NOMO-1 treated with dmso at 0.1 percent for 144 hours (cell line): Measurements from ENCODE around the gene ADISSP.

Source experiments
- DNase-seq: peaks from one replicate; lab custom pipeline; 2025; ENCODE audit not compliant: unreplicated experiment; lab: John Stamatoyannopoulos, UW

Gene ADISSP

DNA sequence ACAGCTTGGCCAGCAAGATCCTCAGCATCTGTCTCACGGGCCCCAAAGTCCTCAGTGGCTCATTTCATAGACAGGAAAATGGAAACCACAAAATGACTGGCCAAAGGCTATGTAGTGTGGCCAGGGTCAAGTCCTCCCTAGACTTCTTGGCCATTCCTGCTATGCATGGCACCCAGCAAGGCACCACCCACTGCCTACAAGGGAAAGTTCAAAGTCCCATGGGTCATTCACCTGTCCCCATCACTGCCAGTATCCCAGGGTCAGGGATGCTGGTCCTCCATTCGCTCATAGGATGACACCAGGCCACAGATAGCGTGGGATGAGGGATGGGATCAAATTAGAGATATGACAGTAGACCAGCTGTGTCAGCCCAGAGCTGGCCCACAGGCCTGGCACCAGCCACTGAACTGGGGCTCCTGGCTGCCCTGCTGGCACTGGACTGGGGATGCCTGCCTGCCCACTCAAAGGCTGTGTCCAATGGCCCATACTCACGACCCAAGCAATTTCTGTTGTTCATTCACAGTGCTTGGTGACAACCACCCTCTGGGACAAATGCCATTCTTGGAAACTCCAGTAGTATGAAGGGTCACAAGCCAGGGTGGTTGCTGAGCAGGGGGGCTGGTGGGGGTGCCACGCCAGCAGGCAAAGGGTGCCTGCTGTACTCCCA lies 11.6 kb downstream of the ADISSP start:
- DNase-seq: no peak

DNA sequence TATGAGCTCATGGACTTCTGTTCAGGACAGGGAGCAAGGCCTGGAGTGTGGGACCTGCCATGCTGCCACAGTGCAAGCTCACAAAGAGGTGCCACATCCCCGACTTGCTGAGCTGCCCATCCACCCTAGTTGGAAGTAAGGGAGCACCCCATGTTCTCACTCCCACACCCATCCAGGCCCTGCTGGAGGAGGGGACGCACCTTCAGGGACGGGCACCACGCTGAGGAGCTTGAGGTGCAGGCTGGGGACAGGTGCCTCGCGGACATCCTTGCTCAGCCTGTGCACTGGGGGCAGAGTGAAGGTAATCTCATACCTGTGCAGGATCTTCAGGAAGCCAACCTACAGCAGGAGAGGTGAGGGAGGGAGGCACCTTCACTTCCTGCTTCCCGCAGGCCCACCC lies 12.3 kb downstream of the ADISSP start:
- DNase-seq: no peak

GRCh38 chr20:3754276-3754630 lies 13.3 kb downstream of the ADISSP start:
- DNase-seq: no peak

GRCh38 chr20:3753501-3754275 lies 13.9 kb downstream of the ADISSP start:
- no peak for DNase-seq

DNA sequence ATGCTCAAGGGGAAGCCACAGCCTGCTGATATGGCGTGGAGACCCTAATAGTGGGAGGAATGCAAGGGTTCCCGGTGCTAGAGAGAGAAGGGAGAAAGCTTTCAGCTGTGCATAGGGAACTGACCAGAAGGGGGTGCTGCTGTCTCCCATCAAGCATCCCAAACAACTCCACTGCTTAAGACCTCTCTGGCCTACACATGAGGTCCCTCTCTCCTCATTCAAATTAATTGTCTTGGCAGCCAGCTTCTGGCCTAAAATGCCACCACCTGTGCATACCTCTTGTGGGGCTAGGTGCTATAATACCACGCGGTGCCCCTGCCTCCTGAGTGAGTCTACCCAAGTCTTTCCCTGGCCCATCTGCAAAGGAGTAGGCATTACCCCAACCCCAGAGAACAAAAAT lies 14.5 kb downstream of the ADISSP start:
- DNase-seq: no peak

- DNase-seq: no peak
Observed at GRCh38 chr20:3752386-3752759, 15.2 kb downstream of the ADISSP start.

- no peak for DNase-seq
Observed at GRCh38 chr20:3751675-3752385, 15.7 kb downstream of the ADISSP start.

GRCh38 chr20:3751305-3751674 lies 16.3 kb downstream of the ADISSP start:
- DNase-seq: no peak

DNA sequence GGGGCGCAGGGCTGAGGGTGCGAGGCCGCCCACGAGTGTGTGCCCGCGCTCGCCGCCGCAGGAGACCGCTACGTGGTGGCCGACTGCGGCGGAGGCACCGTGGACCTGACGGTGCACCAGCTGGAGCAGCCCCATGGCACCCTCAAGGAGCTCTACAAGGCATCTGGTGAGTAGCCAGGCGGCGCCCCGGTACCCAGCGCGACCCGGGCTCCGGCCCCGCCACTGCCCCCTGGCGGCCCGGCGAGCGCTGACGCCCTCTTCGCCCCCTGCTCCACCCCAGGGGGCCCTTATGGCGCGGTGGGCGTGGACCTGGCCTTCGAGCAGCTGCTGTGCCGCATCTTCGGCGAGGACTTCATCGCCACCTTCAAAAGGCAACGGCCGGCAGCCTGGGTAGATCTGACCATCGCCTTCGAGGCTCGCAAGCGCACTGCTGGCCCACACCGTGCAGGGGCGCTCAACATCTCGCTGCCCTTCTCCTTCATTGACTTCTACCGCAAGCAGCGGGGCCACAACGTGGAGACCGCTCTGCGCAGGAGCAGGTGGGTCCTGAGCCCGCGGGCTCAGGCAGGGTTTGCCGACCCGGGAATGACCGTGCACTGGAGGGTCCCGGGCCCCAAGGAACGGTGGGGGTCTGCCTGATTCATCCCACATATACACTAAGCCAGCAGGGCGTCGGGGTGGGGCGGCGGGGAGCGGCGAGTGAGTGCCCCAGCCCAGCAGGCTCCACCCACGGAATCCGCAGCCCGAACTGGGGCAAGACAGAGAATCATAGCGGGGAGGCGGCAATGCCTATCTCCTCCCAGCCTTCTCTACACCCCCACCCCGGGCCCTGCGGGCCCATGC lies 17.6 kb downstream of the ADISSP start:
- no peak for DNase-seq

GRCh38 chr20:3749087-3749688 lies 18.4 kb downstream of the ADISSP start:
- no peak for DNase-seq

GRCh38 chr20:3748073-3748472 lies 19.5 kb downstream of the ADISSP start:
- DNase-seq: no peak

DNA sequence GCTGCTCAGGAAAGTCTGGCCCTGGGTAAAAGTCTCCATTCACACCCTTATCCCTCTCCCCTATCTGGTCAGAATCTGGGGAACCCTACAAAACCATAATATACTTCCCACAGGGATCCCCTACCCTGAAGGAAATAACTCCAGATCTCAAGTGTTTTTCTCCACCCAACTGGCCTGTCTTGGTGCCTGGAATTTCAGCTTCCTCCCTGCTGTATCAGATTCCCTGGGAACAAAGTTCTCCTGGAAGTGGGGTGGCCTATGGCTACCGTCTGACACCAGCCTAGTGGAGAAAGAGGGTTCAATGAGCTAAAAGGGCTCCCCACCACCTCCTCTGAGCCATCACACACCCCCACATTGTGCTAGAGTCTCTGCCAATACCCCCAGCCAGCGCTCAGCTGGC lies 20.1 kb downstream of the ADISSP start:
- no peak for DNase-seq

- DNase-seq: no peak
Observed at GRCh38 chr20:3745686-3746173, 21.8 kb downstream of the ADISSP start.

GRCh38 chr20:3744806-3745685 lies 22.5 kb downstream of the ADISSP start:
- DNase-seq: no peak

- no peak for DNase-seq
Observed at GRCh38 chr20:3744037-3744436, 23.5 kb downstream of the ADISSP start.

DNA sequence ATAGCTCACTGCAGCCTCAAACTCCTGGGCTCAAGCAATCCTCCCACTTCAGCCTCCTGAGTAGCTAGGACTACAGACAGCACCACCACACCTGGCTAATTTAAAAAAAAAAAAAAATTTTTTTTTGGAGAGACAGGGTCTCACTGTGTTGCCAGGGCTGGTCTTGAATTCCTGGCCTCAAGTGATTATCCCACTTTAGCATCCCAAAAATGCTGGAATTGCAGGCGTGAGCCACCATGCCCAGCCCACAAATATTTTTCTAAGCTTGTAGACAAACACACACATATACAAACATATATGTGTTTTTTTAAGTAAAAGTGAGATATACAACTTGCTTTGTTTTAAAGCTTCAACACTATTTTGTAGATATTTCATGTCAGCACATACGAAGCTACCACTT lies 24.3 kb downstream of the ADISSP start:
- DNase-seq: no peak

DNA sequence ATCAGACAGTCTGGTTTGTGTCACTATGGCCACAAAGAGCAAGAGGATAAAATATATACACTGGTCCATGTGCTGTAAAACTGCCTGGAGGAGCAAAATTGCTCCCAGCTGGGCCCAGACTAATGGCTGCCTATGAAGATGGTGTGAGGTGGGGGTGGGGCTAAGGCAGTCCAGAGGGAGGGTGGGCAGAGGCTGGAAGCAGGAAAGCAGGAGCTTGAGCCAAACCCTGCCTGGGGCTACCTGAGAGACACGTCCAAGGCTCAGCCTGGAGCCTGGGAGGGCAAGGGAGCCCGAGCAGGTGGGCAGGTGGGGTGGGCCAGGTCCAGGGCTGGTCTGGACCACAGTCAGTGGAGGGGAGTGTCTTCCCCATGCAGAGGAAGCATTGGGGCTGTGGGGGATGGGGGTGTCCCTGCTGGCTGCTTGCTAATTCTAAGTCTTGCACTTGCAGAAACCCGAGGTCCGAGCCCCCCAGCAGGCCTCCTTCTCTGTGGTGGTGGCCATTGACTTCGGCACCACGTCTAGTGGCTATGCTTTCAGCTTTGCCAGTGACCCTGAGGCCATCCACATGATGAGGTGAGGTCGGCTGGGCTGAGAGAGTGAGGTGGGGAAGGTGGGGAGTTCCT lies 25.6 kb downstream of the ADISSP start:
- DNase-seq: no peak

DNA sequence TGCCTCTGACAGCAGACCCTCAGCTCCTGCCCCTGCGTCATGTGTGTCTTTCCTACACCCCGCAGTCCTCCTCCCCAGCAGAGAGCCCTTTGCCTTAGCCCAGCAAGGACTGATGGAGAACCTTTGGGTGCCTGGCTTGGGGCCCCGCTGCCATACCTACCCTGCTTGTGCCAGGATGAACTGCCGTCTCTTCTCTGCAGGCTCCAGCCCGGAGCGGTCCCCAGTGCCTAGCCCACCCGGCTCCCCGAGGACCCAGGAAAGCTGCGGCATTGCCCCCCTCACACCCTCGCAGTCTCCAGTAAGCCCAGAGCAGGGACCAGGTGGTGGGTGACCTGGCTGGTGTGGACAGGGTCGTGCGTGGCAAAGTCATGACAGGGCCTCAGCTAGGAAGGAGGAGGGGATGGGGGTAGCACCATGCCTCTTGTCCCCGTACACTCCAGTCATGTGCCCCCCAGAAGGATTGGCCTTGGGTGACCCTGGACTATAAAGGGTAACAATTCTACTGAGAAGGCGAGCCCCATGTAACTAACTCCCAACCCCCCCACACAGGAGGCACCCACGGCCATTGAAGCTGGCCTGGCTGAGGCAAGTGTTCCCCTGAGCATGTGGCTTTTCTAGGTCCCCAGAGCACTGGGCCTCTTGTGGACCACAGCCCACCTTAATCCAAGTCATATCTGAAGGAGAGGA lies 26.8 kb downstream of the ADISSP start:
- no peak for DNase-seq

DNA sequence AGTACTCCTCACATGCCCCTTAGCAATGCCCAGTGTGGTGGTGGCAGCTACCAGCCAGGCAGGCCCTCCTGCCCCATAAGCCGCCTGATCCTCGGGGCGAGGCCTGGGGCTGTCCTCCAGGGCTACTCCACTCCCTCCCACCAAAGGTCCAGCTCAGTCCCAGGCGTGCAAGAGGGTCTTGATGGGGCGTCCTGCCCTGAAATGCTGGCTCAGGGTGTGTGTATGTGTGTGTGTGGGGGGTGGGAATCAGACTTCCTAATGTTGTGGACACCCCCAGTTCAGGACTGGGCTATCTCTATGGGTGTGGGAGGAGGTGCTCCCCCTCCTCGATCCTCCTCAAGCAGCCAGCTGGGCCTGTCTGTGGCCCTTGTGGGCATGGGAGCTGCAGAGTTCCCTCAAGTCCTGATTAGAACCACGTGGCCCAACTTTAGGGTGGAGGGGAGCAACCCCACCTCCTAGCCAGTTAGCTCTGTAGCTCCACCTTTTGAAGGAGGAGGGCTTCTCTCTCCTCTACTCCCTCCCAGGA lies 27.6 kb downstream of the ADISSP start:
- DNase-seq: no peak
